Liver (tissue), 3 donors: ENCODE data around the gene TEC.

Experiments
- ATF3 ChIP-seq: IDR thresholded peaks from 2 replicates; pipeline ENCODE4 v1.6.1; 2016; ENCODE audit warnings: antibody characterized with exemption
- CTCF ChIP-seq: fragments of 150-350 bp; IDR thresholded peaks from 2 replicates; pipeline ENCODE4 v1.5.1; 2017; ENCODE audit warnings: improper control_type of control experiment, low read depth, low read length; ENCODE audit not compliant: missing input control
- JUND ChIP-seq, 2 donors: IDR thresholded peaks; 2 replicates each; pipeline ENCODE4 v1.6.1; 2016; ENCODE audit warnings: antibody characterized with exemption in 2 of 2
- MAX ChIP-seq: IDR thresholded peaks from 2 replicates; pipeline ENCODE4 v1.6.1; 2016; ENCODE audit warnings: antibody characterized with exemption
- RAD21 ChIP-seq, 2 donors: IDR thresholded peaks; 2 replicates each; pipeline ENCODE4 v1.6.1; 2016; ENCODE audit warnings: antibody characterized with exemption in 2 of 2, mild to moderate bottlenecking in 2 of 2
- REST ChIP-seq: IDR thresholded peaks from 2 replicates; pipeline ENCODE4 v1.6.1; 2016; ENCODE audit warnings: antibody characterized with exemption, mild to moderate bottlenecking
- RXRA ChIP-seq, 2 donors: IDR thresholded peaks; 2 replicates each; pipeline ENCODE4 v1.6.1; 2017 to 2018; ENCODE audit warnings: antibody characterized with exemption in 2 of 2, mild to moderate bottlenecking in 1 of 2
- SP1 ChIP-seq: IDR thresholded peaks from 2 replicates; pipeline ENCODE4 v1.6.1; 2018; ENCODE audit warnings: antibody characterized with exemption, mild to moderate bottlenecking
- TAF1 ChIP-seq: conservative IDR thresholded peaks from 2 replicates; pipeline ENCODE4 v1.6.1; 2016; ENCODE audit warnings: antibody characterized with exemption, mild to moderate bottlenecking
- YY1 ChIP-seq: IDR thresholded peaks from 2 replicates; pipeline ENCODE4 v1.6.1; 2016; ENCODE audit warnings: antibody characterized with exemption, mild to moderate bottlenecking
- ZBTB33 ChIP-seq: IDR thresholded peaks from 2 replicates; pipeline ENCODE4 v1.6.1; 2016; ENCODE audit warnings: antibody characterized with exemption
- donor health status: healthy.
- donor health status: healthy.

- TF ChIP-seq CTCF (no peak), YY1 (no peak), ZBTB33 (no peak), TAF1 (no peak), REST (no peak), MAX (no peak), SP1 (no peak), RXRA (IDR thresholded peaks at IDR 0.05) (no peak), ATF3 (no peak), JUND (IDR thresholded peaks at IDR 0.05) (no peak), RAD21 (IDR thresholded peaks at IDR 0.05) (no peak)
Measured at GRCh38 chr4:48162162-48162561, 107.5 kb downstream of the TEC start.
